SK-N-SH treated with all-trans-retinoic acid at 6 μM for 48 hours (cell line): ENCODE data around the gene ACOXL.

ENCODE experiments used
- ARNTL ChIP-seq: fragments of 450-650 bp; formaldehyde crosslinking; IDR thresholded peaks from 2 replicates; pipeline ENCODE4 v1.5.0; 2020; ENCODE audit warnings: low read depth, mild to moderate bottlenecking, moderate library complexity, borderline replicate concordance
- CREB5 ChIP-seq: fragments of 250-450 bp; sonication (Bioruptor Pico); IDR thresholded peaks from 2 replicates; pipeline ENCODE4 v1.5.1; 2020; ENCODE audit warnings: low read depth, mild to moderate bottlenecking, moderate library complexity
- CSDC2 ChIP-seq: fragments of 250-450 bp; sonication (Bioruptor Pico); IDR thresholded peaks from 2 replicates; pipeline ENCODE4 v1.5.0; 2020; ENCODE audit warnings: mild to moderate bottlenecking, moderate library complexity
- CSRNP3 ChIP-seq: fragments of 250-450 bp; sonication (Bioruptor Pico); IDR thresholded peaks from 2 replicates; pipeline ENCODE4 v1.5.1; 2021; ENCODE audit warnings: mild to moderate bottlenecking, moderate library complexity
- ESRRG ChIP-seq: fragments of 250-450 bp; sonication (Bioruptor Pico); IDR thresholded peaks from 2 replicates; pipeline ENCODE4 v1.6.1; 2021; ENCODE audit warnings: mild to moderate bottlenecking
- PATZ1 ChIP-seq: fragments of 250-450 bp; sonication (Bioruptor Pico); IDR thresholded peaks from 2 replicates; pipeline ENCODE4 v1.8.0; 2020; ENCODE audit warnings: mild to moderate bottlenecking, moderate library complexity, borderline replicate concordance
- RARB ChIP-seq: fragments of 250-450 bp; sonication (Bioruptor Pico); IDR thresholded peaks from 2 replicates; pipeline ENCODE4 v1.8.0; 2021; ENCODE audit warnings: mild to moderate bottlenecking, moderate library complexity
- SNAI2 ChIP-seq: fragments of 250-450 bp; sonication (Bioruptor Pico); IDR thresholded peaks from 2 replicates; pipeline ENCODE4 v1.5.0; 2020; ENCODE audit warnings: mild to moderate bottlenecking, moderate library complexity
- ZC3H10 ChIP-seq: fragments of 250-450 bp; sonication (Bioruptor Pico); IDR thresholded peaks from 2 replicates; pipeline ENCODE4 v1.5.1; 2021; ENCODE audit warnings: mild to moderate bottlenecking, moderate library complexity
- ZFP3 ChIP-seq: fragments of 250-450 bp; sonication (Bioruptor Pico); IDR thresholded peaks from 2 replicates; pipeline ENCODE4 v1.5.0; 2020; ENCODE audit warnings: mild to moderate bottlenecking, moderate library complexity
- ZFP30 ChIP-seq: fragments of 450-650 bp; formaldehyde crosslinking; IDR thresholded peaks from 2 replicates; pipeline ENCODE4 v1.5.0; 2022; ENCODE audit warnings: mild to moderate bottlenecking, moderate library complexity
- ZNF565 ChIP-seq: fragments of 450-650 bp; formaldehyde crosslinking; conservative IDR thresholded peaks from 2 replicates; pipeline ENCODE4 v1.5.0; 2020; ENCODE audit warnings: low read depth, mild to moderate bottlenecking, moderate library complexity
- ZNF8 ChIP-seq: fragments of 450-650 bp; formaldehyde crosslinking; IDR thresholded peaks from 2 replicates; pipeline ENCODE4 v1.5.0; 2020; ENCODE audit warnings: mild to moderate bottlenecking, moderate library complexity

DNA sequence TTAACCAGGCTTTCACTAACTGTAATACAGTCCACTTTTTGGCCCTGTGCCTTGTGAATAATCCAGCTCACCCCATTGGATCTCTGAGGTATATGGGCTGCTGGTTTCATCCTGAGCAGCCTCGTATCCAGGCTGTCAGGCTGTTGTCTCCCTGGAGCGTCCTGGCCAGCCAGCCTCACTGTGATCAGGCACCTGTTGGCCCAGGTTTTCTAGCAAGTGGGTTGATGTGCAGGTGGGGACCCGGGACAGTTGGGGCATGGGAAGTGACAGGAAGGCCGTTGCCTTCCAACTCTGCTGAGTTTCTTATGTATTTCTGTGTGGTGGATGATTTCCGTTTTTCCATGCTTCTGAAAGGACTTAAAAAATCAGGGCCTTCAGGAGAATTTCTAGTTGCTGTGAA is 132.4 kb downstream of the ACOXL start:
- TF ChIP-seq ZNF8 (CRISPR knock-in tag): no peak
- no peak for TF ChIP-seq ZFP3 (CRISPR knock-in tag)
- TF ChIP-seq SNAI2 (CRISPR knock-in tag): no peak
- TF ChIP-seq CREB5 (CRISPR knock-in tag): no peak
- no peak for TF ChIP-seq ZFP30 (CRISPR knock-in tag)
- TF ChIP-seq ESRRG (CRISPR knock-in tag): no peak
- no peak for TF ChIP-seq CSDC2 (CRISPR knock-in tag)
- TF ChIP-seq ARNTL (CRISPR knock-in tag): no peak
- no peak for TF ChIP-seq RARB
- no peak for TF ChIP-seq ZC3H10 (CRISPR knock-in tag)
- TF ChIP-seq PATZ1: no peak
- no peak for TF ChIP-seq ZNF565
- no peak for TF ChIP-seq CSRNP3 (CRISPR knock-in tag)
